Measurements from ENCODE around the gene FBN2. TPM values are rescaled to one million over a fixed set of nuclear protein-coding genes. Genes with fewer than 3 reads are reported as not detected.
"Not testable (repeated sequence)": the region's sequence is repeated elsewhere in the genome, so short reads cannot be mapped to it uniquely, and the experiment has no call there.

FBN2 gene
- polyA plus RNA-seq, 1 donor from 2014 or later, result 1.6 TPM

GRCh38 chr5:128457147-128457915, 80.7 kb downstream of the FBN2 start:
- H3K36me3 ChIP-seq (ENCODE audit: insufficient read depth, low read length); H3K9me3 ChIP-seq (ENCODE audit: low read length); H3K27me3 ChIP-seq (ENCODE audit: insufficient read depth, low read depth, low read length); H3K4me2 ChIP-seq (ENCODE audit: low read length); H3K79me2 ChIP-seq (replicated peaks; ENCODE audit: insufficient read depth, low read length); H3F3A ChIP-seq (ENCODE audit: insufficient read depth, low read length, poor library complexity, severe bottlenecking); H3K27ac ChIP-seq (ENCODE audit: low read length); H4K20me1 ChIP-seq (ENCODE audit: insufficient read depth); H2AFZ ChIP-seq (ENCODE audit: low read depth, low read length); H3K9me2 ChIP-seq (ENCODE audit: insufficient read depth, low read length); H3K4me3 ChIP-seq (ENCODE audit: low read length); H3K9ac ChIP-seq (ENCODE audit: low read length): not testable (repeated sequence)

- Histone ChIP-seq H2AFZ (ENCODE audit: low read depth, low read length) (no peak overlapping the region), H3K27ac (ENCODE audit: low read length) (no peak overlapping the region), H3K9me2 (ENCODE audit: insufficient read depth, low read length) (no peaks in the 10 kb centered on the region)
Measured at GRCh38 chr5:128455841-128456361, 82.1 kb downstream of the FBN2 start.

GRCh38 chr5:128453121-128453520, 84.9 kb downstream of the FBN2 start:
- H3K79me2 ChIP-seq (replicated peaks; ENCODE audit: insufficient read depth, low read length), result no peaks in the 10 kb centered on the region
- H3K9me2 ChIP-seq (ENCODE audit: insufficient read depth, low read length), result no peaks in the 10 kb centered on the region
- no peaks in the 10 kb centered on the region for H3K27me3 ChIP-seq (ENCODE audit: insufficient read depth, low read depth, low read length)
- no peaks in the 10 kb centered on the region for H3K36me3 ChIP-seq (ENCODE audit: insufficient read depth, low read length)
- no peaks in the 10 kb centered on the region for H4K20me1 ChIP-seq (ENCODE audit: insufficient read depth)
- H3K4me2 ChIP-seq (ENCODE audit: low read length), result no peak overlapping the region
- H2AFZ ChIP-seq (ENCODE audit: low read depth, low read length), result no peak overlapping the region
- H3F3A ChIP-seq (ENCODE audit: insufficient read depth, low read length, poor library complexity, severe bottlenecking), result no peaks in the 10 kb centered on the region
- no peak overlapping the region for H3K9ac ChIP-seq (ENCODE audit: low read length)
- H3K4me3 ChIP-seq (ENCODE audit: low read length), result no peak overlapping the region
- no peaks in the 10 kb centered on the region for H3K9me3 ChIP-seq (ENCODE audit: low read length)
- no peak overlapping the region for H3K27ac ChIP-seq (ENCODE audit: low read length)
- no peak for TF ChIP-seq REST (IDR thresholded peaks at IDR 0.05; ENCODE audit: borderline replicate concordance)
- TF ChIP-seq MXI1 (conservative IDR thresholded peaks at IDR 0.05; ENCODE audit: poor library complexity, severe bottlenecking), result no peak
- no peak for TF ChIP-seq EP300 (conservative IDR thresholded peaks at IDR 0.05; ENCODE audit: poor library complexity, severe bottlenecking)
- no peak for TF ChIP-seq RAD21 (conservative IDR thresholded peaks at IDR 0.05)
- TF ChIP-seq TAF1 (IDR thresholded peaks at IDR 0.05; ENCODE audit: low read depth), result no peak
- TF ChIP-seq SMC3 (conservative IDR thresholded peaks at IDR 0.05; ENCODE audit: poor library complexity), result no peak
- TF ChIP-seq EZH2 (IDR thresholded peaks at IDR 0.05; ENCODE audit: borderline replicate concordance, insufficient read depth, low read length, poor library complexity, severe bottlenecking), result no peak
- no peak for TF ChIP-seq POLR2AphosphoS5 (IDR thresholded peaks at IDR 0.05)
- no peak for TF ChIP-seq CTCF (IDR thresholded peaks at IDR 0.05; ENCODE audit: poor library complexity, severe bottlenecking)

More at GRCh38 chr5:128455841-128456361, 82.1 kb downstream of the FBN2 start:
- Histone ChIP-seq H3K9me3 (ENCODE audit: low read length) (no peaks in the 10 kb centered on the region), H3K4me2 (ENCODE audit: low read length) (no peak overlapping the region), H3F3A (ENCODE audit: insufficient read depth, low read length, poor library complexity, severe bottlenecking) (no peaks in the 10 kb centered on the region), H3K9ac (ENCODE audit: low read length) (no peak overlapping the region), H3K79me2 (replicated peaks; ENCODE audit: insufficient read depth, low read length) (no peaks in the 10 kb centered on the region), H3K36me3 (ENCODE audit: insufficient read depth, low read length) (no peaks in the 10 kb centered on the region), H4K20me1 (ENCODE audit: insufficient read depth) (no peaks in the 10 kb centered on the region), H3K4me3 (ENCODE audit: low read length) (no peak overlapping the region), H3K27me3 (ENCODE audit: insufficient read depth, low read depth, low read length) (no peaks in the 10 kb centered on the region)
- no peak for TF ChIP-seq RAD21 (conservative IDR thresholded peaks at IDR 0.05)
- TF ChIP-seq CTCF (IDR thresholded peaks at IDR 0.05; ENCODE audit: poor library complexity, severe bottlenecking), result no peak
- TF ChIP-seq POLR2AphosphoS5 (IDR thresholded peaks at IDR 0.05), result no peak
- no peak for TF ChIP-seq SMC3 (conservative IDR thresholded peaks at IDR 0.05; ENCODE audit: poor library complexity)
- TF ChIP-seq EZH2 (IDR thresholded peaks at IDR 0.05; ENCODE audit: borderline replicate concordance, insufficient read depth, low read length, poor library complexity, severe bottlenecking), result no peak

GRCh38 chr5:128447224-128447623, 90.8 kb downstream of the FBN2 start:
- H3K27me3 ChIP-seq (ENCODE audit: insufficient read depth, low read depth, low read length), result not testable (repeated sequence)

More at GRCh38 chr5:128447224-128447623, 90.8 kb downstream of the FBN2 start:
- H4K20me1 ChIP-seq (ENCODE audit: insufficient read depth); H3K9me3 ChIP-seq (ENCODE audit: low read length); H3F3A ChIP-seq (ENCODE audit: insufficient read depth, low read length, poor library complexity, severe bottlenecking); H3K27ac ChIP-seq (ENCODE audit: low read length); H3K79me2 ChIP-seq (replicated peaks; ENCODE audit: insufficient read depth, low read length); H3K4me3 ChIP-seq (ENCODE audit: low read length); H3K4me2 ChIP-seq (ENCODE audit: low read length); H3K36me3 ChIP-seq (ENCODE audit: insufficient read depth, low read length); H3K9ac ChIP-seq (ENCODE audit: low read length); H2AFZ ChIP-seq (ENCODE audit: low read depth, low read length); H3K9me2 ChIP-seq (ENCODE audit: insufficient read depth, low read length): not testable (repeated sequence)
